Left renal pelvis (tissue), 4 donors: Measurements from ENCODE around the gene PRSS57. TPM values are rescaled to one million over a fixed set of nuclear protein-coding genes. Genes with fewer than 3 reads are reported as not detected.
A peak's percentile ranks its signal among the peaks of the same experiment; 100 is the strongest.
"Not testable (repeated sequence)": the region's sequence is repeated elsewhere in the genome, so short reads cannot be mapped to it uniquely, and the experiment has no call there.

Experiments
- DNase-seq, 4 donors: peaks; one replicate each; pipeline ENCODE4 v3.0.0-alpha.2; 2013; ENCODE audit warnings: low read depth in 4 of 4, low spot score in 3 of 4
- polyA plus RNA-seq, 4 donors: library from polyadenylated mRNA; unstranded; fragments of 120-200 nt; gene quantifications; one replicate each; pipeline ENCODE4 v1.2.1, GENCODE V29; 2013; ENCODE audit not compliant: insufficient read length in 4 of 4

PRSS57 gene
- polyA plus RNA-seq, result under 1 TPM in 3 of 4 donors, not detected in 1; 0.22 to 0.46 (median 0.23) TPM

DNA sequence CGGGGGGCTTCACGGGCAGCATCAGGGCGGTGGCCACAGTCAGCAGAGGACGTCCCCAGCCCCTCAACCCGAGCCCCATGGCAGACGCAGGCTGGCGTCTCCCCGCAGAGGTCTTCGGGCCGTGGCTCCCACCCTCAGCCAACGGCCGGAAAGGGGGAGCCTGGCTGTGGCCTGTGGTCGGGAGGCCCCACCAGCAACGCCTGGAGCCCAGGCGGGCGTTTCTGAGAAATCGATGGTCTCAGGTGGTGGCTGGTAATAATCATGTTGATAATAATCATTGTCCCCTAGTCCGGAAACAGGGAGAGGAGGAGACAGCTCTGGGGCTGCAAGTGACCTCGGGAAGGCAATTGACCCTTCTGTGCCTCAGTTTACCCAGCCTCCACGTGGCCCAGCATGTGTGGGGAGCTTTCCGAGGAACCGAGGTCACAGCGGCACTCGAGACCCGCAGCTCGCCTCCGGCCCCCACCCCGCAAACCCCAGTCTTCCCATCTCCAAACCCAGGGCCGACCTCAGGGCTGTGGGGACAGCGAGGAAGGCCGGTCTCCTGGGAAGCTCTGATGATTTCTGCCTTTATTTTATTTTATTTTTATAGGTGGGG lies at the start of gene PRSS57:
TSS of gene PRSS57 (minus strand) at position 101 of the 598 bp plus-strand sequence. CDS start at position 79, 22 bp downstream.
- no peak for DNase-seq

DNA sequence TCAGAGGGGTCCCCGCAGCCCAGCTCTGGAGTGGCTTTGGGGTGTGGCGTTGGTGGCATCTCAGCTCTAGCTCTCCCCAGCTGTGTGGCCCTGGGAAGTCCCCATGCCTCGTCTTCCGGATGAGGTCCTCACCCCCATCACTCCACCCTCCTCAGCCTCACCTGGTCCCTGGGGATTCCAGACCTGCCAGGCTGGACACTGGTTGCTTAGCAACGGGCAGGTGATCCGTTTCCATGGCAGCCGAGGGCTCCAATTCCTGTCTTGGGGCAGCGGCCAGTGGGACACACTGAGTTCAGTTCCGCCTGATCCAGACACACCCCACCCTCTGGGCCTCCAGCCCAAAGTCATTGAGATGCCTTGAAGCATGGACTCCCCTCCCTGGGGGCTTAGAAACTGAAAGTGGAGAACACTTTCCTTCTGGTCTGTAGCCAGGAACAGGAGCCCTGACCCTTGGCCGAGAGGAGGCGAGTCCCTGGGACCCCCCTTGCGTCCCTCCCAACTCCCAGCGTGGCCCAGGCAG lies 48.0 kb upstream of the PRSS57 start:
- DNase-seq, result peak in 2 of 4 donors; percentile 59 to 71

DNA sequence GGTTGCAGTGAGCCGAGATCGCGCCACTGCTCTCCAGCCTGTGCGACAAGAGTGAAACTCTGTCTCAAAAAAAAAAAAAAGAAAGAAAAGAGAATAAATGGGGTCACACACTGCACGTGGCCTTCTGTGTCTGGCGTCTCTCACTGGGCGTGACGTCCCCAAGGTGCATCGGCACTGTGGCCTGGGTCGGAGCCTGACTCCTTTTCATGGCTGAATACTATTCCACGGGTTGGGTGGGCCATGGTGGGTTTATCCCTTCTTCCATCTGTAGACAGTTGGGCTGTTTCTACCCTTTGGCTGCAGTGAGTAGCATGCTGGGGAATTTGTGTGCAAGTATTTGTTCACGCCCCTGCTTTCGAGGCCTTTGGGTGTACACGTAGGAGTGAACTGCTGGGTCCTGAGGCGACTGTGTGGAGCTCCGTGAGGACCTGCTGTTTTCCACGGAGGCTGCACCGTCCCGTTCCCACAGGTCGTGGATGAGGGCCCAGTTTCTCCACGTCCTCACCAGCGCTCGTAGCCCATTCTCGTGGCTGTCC lies 47.4 kb upstream of the PRSS57 start:
- DNase-seq, result no peak

DNA sequence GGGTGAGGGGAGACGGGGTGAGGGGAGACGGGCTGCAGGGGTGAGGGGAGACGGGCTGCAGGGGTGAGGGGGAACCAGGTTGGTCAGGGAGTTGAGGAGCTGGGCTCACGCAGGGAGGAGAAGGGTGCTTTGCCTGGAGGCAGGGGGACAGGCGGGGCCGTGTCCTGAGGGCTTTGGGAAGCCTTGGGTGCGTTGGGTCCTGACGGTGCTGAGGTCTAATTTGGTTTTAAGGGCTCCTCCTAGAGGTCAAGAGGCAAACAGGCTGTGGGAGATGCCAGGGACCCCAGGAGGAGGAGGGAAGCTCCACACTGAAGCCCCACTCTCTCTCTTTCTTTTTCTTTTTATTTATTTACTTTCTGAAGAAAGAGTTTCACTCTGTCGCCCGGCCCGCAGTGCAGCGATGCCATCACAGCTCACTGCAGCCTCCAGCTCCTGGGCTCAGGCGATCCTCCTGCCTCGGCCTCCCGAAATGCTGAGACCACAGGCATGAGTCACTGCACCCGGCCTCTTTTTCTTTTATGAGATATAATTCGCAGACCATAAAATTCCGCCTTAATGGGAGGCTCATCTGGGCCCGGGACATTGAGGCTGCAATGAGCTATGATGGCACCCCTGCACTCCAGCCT lies 46.4 kb upstream of the PRSS57 start:
- no peak for DNase-seq

- DNase-seq, result not testable (repeated sequence)
These were observed 45.7 kb upstream of the PRSS57 start for GRCh38 chr19:740816-741505.

GRCh38 chr19:739998-740715 lies 44.9 kb upstream of the PRSS57 start:
- no peak for DNase-seq

- DNase-seq, result no peak
These were observed 43.4 kb upstream of the PRSS57 start for GRCh38 chr19:738509-739128.

DNA sequence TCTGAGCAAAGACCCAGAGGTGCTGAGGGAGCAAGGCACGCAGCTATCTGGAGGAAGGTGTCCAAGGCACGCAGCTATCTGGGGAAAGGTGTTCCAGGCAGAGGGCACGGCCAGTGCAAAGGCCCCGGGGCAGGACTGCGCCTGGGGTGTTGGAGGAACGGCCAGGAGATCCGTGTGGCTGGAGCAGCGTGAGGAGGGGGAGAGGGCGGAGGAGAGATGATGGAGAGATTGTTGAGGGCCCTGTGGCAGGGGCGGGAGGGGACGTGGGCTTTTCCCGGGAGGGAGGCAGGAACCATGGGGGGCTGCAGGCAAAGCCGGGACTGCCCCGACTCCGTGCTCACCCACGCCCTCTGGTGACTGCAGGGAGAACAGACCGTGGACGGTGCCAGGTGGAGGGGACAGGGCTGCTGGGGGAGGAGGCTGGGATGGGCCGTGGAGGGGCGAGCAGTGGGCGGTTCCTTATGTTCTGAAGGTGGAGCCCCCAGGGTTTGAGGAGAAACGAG lies 42.4 kb upstream of the PRSS57 start:
- no peak for DNase-seq

GRCh38 chr19:736125-736524 lies 40.9 kb upstream of the PRSS57 start:
- DNase-seq, result no peak

DNA sequence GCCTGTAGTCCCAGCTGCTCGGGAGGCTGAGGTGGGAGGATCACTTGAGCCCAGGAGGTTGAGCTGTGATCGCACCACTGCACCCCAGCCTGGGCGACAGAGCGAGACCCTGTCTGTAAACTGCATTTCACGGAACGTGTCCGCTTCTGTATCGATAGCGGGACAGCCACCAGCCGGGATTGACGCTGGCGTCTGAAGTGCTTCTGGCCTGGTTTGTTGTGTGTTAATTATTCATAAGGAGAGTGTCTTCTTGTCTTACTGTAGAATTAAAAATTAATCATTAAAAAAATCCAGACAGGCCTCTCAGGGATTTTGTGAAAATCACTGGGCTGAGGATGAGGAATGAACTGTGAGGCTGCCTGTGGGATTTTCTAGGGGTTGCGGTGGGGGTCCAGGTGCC lies 39.5 kb upstream of the PRSS57 start:
- DNase-seq, result no peak

- no peak for DNase-seq
These were observed 37.2 kb upstream of the PRSS57 start for GRCh38 chr19:732148-733069.

DNA sequence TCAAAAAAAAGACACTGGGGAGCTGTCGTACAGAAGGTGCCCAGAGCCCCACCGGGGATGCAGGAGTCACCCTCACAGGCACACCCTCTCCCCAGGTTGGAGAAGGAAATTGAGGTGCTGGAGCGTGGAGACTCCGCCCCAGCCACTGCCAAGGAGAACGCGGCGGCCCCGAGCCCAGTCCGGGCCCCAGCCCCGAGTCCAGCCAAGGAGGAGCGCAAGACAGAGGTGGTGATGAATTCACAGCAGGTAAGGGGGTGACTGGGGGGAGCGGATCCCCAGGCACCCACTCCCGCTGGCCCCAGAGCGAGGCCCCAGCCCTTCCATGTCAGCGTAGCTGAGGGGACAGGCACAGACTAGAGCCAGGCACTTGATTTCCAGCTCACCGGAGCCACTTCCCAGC lies 35.7 kb upstream of the PRSS57 start:
- no peak for DNase-seq

DNA sequence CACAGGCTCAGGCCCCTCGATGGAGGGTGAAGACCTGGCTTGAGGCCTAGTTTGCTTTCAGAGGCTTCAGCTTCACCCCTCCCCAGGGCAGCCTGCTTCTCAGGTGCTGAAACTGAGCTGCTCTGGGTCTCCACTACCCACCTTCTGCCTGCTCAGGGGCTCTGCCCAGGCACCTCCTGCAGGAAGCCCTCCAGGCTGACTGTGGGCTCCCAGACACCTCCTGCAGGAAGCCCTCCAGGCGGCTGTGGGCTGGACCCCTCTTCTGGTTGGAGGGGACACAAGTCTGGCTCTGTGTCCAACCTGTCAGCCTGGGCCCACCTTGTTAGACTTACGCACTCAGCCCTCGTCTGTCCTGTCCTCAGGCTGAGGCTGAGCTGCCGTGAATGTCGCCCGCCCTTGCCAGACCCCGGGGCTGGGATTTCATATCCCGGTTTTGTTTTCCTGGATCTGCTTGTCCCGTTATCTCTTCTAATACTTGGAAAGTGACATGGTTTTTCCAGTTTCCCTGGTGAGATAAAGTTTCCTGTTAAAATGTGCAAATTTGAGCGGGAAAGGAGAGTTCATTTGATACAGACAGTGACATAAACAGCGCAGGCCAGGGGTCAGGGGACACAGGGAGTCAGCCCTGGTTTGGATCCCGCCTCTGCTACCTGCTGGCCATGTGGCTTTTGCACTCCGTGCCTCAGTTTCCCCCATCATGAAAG lies 34.9 kb upstream of the PRSS57 start:
- no peak for DNase-seq

DNA sequence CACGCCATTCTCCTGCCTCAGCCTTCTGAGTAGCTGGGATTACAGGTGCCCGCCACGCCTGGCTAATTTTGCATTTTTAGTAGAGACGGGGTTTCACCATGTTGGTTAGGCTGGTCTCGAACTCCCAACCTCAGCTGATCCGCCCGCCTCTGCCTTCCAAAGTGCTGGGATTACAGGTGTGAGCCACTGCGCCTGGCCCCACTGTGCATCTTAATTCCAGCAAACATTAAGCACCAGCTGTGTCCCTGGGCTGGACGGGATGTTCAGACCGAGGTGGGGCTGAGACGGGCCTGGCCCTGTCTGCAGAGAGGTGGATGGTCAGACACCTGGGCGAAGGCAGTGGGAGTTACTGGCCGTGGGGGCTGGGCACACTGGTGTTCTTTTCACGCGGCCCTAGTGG lies 34.3 kb upstream of the PRSS57 start:
- not testable (repeated sequence) for DNase-seq

DNA sequence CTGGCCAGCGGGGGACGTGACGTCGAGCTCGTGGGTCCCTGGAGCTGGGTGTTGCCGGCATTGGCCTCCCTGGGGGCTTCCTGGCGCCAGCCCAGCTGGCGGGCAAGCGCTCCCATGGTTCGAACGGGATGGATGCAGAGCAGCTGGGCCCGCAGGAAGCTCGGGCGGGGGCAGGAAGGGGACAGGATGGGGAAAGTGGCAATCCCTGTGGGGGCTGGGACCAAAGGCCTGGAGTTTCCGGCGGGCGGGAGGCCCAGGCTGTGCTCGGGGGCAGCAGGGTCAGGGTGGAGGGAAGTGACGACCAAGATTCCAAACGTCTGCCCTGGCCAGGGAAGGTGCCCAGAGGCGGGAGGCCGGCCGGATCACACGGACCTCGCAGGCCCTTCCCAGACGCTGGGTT lies 32.8 kb upstream of the PRSS57 start:
- DNase-seq, result no peak

- DNase-seq, result no peak
These were observed 32.0 kb upstream of the PRSS57 start for GRCh38 chr19:726993-727956.

DNA sequence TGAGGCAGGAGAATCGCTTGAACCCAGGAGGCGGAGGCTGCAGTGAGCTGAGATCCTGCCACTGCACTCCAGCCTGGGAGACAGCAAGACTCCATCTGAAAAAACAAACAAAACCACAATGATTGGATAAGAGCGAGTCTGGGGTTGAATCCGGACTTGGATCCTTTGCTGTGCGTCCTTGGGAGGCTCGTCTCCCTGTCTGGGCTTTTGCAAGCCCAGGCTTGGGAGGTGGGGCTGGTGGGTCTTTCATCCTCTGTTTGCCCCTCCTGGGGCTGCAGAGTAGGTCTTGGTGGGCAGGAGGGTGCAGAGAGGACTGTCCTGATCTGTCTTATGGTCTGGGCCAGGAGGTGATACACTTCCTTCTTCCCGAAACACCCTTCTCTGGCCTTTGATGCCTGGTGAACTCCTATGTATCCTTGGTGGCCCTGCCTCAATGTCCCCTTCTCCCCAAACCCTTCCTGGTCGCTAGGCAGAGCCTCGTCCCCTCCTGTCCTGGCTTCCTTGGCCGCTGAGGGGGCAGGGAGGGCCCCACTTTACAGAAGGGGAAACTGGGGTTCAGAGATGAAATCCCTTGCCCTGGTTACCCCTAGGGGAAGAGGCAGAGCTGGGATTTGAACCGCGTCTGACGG lies 30.3 kb upstream of the PRSS57 start:
- no peak for DNase-seq
